T47D (cell line): ENCODE measurements around the gene CABLES1.

Source experiments
- DNase-seq, 2 experiments: peaks; one replicate each; pipeline versions ENCODE4 v3.0.0 to v3.0.0-alpha.2; 2011 to 2012; ENCODE audit warnings: low read depth in 1 of 2, low spot score in 1 of 2
- JUND ChIP-seq: IDR thresholded peaks from 2 replicates; pipeline ENCODE4 v1.6.1; 2012; ENCODE audit warnings: low read depth
- in situ Hi-C: cut with HindIII; loops from 2 replicates; pipeline ENCODE4 v1.10.0; 2016; ENCODE audit warnings: low sequenced_read_pairs, low pct_unique_long_range_greater_than_20kb

The CABLES1 gene

DNA sequence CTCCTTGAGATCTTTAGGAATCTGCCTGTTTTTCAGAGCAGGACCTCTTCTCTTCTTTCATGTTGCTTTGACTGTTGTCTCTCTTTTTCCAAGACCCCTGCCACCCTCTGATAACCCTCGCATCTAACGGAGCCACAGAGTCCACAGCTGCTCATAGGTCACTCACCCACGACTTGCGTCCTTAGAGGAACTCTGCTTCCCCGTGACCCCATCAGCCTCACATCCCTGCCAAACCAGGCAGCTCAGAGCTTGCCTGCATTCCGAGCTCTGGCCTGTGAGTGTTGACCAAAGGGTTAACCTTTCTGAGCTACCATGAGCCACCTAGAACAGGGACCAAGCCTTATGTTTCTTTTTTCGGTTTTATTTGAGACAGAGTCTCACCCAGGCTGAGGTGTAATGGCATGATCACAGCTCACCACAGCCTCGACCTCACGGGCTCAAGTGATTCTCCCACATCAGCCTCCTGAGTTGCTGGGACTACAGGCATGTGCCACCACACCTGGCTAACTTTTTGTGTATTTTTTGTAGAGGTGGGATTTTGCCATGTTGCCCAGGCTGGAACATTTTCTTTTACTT is 36.4 kb downstream of the CABLES1 start:
- TF ChIP-seq JUND = no peak
- in situ Hi-C loops = no loop called here
- no peak for DNase-seq

DNA sequence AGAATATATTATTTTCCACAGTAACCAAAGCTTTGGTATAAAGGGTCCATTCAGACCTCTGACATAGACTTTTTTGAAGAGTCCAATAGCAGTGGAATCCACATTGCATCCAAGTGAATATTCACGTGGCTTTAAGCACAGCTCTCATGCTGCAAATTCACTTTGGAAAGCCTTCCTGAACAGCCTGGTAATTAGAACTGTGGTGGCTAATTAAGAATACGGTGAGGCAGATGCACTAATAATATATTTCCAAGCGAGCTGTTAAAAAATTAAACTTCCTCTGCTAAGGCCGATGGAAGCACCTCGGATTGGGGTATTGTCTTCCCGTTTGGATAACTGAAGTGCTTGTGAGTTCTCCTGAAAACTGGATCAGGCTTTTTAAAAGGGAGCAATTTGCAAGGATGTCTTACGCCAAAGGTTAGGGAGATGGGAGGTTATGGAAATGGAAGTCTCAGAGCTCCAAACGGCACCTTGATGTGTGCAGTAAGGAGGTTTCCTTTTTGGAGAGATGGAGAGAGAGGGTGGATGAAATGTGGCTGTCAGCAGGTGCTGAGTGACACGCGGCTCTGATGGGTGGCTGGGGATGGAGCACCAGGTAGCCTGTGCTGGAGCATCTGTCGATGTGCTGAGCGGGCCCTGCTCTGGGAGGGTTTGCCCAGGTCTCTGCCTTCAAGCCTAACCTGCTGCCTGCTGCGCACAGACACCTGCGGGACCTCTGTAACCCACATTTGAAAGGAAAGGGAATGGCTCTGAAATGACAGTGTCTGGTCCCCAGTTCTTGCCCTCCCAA is 37.5 kb downstream of the CABLES1 start:
- in situ Hi-C loops = no loop called here
- DNase-seq = no peak
- no peak for TF ChIP-seq JUND

DNA sequence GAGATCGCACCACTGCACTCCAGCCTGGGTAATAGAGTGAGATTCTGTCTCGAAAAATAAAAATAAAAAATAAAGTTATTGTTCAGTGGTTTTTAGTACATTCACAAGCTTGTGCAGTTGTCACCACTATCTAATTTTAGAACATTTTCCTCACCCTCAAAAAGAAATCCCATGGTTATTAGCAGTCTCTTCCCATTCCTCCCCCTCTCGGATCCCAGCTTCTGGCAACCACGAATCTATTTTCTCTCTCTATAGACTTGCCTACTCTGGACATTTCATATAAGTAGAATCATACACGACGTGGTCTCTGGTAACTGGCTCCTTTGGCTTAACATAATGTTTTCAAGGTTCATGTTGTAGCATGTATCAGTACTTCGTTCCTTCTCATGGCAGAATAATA is 38.6 kb downstream of the CABLES1 start:
- in situ Hi-C loops = no loop called here
- DNase-seq = no peak
- TF ChIP-seq JUND = no peak

DNA sequence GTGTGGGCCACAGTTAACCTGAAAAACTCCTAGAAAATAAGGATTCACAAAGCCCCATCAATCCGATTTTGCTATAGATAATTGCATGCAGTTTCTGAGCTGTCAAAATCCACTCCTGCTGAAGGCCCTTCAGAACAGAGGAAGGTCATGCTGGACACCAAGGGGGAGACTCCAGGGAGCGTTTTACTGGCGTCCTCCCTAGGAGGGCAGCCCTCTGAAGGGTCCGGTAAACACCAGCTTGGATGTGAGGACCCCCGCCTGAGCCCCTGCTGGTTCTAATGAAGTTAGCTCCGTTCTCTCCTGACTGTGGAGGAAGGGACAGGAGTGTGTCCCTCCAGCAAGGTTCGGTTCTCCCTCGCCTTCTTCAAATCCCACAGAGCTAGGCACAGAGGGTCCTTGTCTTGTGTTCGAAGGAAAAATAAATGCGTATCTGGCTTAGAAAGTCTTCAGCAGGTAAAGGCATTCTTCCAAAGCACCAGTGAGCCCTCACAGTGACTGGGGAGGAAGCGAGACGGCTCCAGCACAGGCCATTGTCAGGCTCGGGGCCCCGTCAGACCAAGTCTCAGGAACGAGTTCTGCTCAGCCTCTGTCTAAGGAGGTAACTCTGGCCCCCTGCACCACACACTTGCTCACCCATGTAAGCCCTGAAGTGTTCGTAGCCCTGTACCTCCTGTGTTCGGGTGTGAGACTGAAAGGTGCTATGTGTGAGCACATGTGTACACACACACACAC is 41.6 kb downstream of the CABLES1 start:
- TF ChIP-seq JUND = no peak
- DNase-seq = no peak
- in situ Hi-C loops = no loop called here

DNA sequence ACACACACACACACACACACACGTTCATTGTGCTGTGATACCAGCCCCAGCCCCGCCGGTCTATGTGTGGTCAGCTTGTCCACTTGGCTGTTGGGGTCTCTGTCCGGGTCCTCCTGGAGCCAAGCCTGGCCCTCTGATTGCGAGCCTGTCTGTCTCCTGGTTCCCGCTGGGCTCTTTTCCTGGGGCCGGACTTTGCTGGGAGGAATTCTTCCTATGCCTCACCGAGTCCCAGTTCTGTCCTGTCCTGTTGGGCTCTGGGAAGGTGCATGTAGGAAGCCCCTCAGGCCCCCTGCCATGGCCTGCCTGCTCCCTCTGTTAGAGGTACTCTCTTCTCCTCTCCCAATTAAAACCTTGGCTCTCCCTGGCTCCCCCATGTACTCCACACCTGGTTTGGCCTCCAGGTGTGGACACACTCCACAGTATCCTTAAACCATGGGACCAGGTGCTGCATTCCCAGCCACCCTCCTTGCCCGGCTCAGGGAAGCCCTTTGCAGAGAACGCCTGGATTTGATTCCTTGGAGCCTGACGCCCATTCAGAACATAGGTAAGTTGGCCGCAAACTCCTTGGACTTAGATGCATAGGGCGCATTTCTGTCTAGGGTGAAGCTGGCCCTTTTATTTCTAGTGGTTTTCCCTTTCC is 42.3 kb downstream of the CABLES1 start:
- in situ Hi-C loops = no loop called here

DNA sequence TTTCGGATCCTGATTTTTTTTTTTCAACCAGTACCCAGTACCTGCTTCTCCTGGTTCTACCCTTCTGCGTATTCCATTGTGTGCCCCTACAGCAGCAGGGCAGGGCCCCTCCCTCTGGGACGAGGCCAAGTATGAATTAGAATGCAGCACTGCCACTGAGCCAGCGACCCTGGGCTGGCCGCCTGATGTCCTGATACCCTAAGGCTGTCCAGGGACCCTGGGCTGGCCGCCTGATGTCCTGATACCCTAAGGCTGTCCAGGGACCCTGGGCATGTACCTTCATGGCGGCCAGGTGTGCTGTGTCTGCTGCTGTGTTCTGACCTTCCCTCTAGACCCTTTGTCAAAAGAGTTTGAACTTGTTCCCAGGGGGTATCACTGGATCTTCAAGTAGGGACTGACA is 42.9 kb downstream of the CABLES1 start:
- DNase-seq = no peak
- in situ Hi-C loops = no loop called here
- TF ChIP-seq JUND = no peak

More for the DNA sequence above, 42.3 kb downstream of the CABLES1 start:
- TF ChIP-seq JUND = no peak
- DNase-seq = no peak

DNA sequence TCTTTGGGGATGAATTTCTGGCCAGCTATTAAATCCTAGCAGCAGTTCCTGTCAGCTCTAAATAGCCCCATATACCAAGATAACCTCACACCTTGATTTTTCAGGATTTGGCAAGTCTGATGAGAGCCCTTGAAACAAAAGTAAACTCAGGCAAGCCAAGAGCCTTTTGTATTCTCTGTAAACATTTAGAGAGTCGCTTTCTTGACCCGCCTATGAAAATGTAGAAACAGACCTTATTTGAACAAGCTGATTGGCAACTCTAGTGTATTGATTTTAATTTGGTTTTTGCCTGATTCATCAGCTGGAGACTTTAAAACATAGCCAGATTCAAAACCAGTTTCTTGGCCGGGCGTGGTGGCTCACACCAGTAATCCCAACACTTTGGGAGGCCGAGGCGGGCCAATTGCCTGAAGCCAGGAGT is 43.4 kb downstream of the CABLES1 start:
- TF ChIP-seq JUND = no peak
- in situ Hi-C loops = no loop called here
- peak in 1 of 2 experiments; percentile 50 for DNase-seq

DNA sequence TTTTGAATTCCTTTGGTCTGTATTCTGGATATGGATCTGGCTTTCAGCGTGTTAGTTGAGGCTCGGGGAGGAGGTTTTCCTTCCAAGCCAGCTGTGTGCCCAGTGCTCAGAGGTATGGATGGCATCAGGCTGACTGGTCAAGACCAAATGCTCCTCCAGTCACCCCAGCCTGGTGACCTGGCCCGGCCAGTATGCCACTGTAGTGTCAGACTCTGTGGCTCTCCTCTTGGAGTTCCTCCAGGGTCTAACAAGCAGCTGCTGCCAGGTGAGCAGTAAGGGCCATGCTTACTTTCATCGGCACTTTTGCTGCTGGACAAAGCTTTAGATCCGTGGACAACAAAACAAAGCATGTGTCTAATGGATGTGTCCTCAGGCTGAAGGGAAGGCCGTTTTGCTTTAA is 44.1 kb downstream of the CABLES1 start:
- in situ Hi-C loops = no loop called here
- DNase-seq = peak in 1 of 2 experiments; percentile 19
- no peak for TF ChIP-seq JUND

DNA sequence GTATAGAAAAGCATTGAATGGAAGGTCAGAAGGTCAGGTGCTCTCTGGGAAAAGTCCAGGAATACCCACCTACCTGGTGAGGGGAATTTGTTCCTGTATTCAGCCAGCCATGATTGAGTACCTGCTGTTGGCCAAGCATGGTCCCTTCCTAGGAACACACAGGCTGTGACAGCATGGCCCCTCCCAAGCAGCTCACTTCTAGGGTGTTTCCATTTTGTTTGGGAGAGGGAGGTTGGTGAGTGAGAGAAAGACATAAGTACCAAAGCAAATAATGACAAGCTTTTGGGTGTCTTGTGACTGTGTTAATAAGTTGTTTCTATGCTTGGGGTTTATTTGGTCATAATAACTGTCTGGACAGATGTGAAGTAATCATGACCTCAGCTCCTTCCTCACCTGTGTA is 46.3 kb downstream of the CABLES1 start:
- in situ Hi-C loops = no loop called here
- no peak for TF ChIP-seq JUND
- DNase-seq = no peak

DNA sequence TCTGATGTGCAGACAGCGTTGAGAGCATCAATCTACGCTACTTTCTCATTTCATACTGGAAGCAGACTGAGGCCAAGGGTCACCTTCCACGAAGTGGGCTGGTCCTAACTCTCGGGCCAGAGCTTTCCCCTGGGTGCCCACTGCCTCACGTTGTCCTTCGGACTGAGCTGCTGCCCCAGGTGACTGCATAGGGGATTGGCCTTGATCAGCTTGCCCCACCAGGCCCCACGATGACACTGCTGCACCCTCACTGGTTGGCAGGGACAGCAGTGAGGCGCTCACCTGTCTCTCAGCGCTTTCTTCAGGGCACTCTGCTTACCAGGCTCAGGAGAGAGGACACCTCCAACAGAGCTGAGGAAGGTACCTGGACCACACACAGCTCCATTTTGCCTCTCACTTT is 47.3 kb downstream of the CABLES1 start:
- no peak for TF ChIP-seq JUND
- in situ Hi-C loops = no loop called here
- no peak for DNase-seq

DNA sequence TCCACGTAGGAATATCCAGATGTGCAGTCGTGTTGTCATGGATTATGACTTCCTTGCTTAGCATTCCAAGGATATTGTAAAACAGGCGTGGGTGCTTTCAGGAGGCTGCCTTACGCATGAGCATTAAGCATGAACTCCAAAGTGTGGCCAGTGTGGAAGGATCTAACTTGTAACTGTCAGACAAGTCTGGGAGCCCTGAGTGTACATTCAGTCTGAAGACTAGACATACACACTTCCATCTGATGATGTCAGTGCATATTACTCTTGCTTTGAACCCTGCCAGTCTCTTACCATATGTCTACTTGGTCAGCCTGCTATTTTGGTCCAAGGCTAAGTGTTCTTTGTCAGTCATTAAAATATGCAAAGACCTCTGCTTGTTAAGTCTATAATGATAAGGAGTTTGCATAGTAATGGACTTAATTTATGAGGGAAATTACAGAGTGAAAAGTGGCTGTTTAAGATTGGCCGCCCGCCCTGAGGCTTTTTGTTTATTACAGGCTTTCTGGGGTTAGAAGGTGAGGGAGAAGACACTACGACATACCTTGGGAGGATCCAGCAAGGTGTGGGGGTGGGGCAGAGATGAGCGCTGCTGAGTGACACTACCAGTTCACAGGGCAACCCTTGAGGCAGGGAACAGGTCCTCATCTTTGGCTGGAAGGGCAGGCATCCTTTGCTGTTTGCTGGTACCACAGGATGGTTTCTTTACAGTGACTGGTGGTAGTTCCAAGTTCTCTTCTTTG is 48.3 kb downstream of the CABLES1 start:
- TF ChIP-seq JUND = no peak
- no peak for DNase-seq
- in situ Hi-C loops = no loop called here

DNA sequence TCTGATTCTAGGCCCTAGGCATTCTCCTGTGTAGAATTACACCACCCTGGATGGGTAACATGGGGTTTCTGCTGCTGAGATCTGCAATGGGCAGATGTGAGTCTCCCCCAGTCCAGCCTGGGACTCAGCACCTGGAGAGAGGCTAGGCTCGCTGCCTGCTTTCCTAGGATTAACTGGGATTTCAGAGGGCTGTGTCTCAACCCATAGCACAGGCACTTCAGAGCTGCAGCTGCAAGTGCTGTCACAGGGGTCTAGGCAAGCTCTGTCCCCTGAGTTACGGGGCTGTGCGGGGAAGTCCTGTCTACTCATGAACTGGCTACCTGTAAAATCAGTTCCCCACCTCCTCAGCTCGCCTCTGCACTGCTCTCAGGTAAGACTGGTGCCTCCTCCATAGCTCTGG is 51.5 kb downstream of the CABLES1 start:
- in situ Hi-C loops = no loop called here
- TF ChIP-seq JUND = no peak
- no peak for DNase-seq
